SK-N-SH treated with all-trans-retinoic acid at 6 μM for 48 hours (cell line): ENCODE data around the gene ZBED4.

Experiments
- ATAC-seq: fragments of 200-7000 bp; cut with Tn5 transposase; 3 replicates; pipeline ENCODE4 v1.9.1; 2020; ENCODE audit warnings: mild to moderate bottlenecking, moderate library complexity
- ARNTL ChIP-seq: fragments of 450-650 bp; formaldehyde crosslinking; IDR thresholded peaks from 2 replicates; pipeline ENCODE4 v1.5.0; 2020; ENCODE audit warnings: low read depth, mild to moderate bottlenecking, moderate library complexity, borderline replicate concordance
- BACH2 ChIP-seq: fragments of 250-450 bp; sonication (Bioruptor Pico); IDR thresholded peaks from 2 replicates; pipeline ENCODE4 v1.9.0; 2021; ENCODE audit warnings: mild to moderate bottlenecking, borderline replicate concordance
- CREB5 ChIP-seq: fragments of 250-450 bp; sonication (Bioruptor Pico); IDR thresholded peaks from 2 replicates; pipeline ENCODE4 v1.5.1; 2020; ENCODE audit warnings: low read depth, mild to moderate bottlenecking, moderate library complexity
- CSRNP3 ChIP-seq: fragments of 250-450 bp; sonication (Bioruptor Pico); IDR thresholded peaks from 2 replicates; pipeline ENCODE4 v1.5.1; 2021; ENCODE audit warnings: mild to moderate bottlenecking, moderate library complexity
- ESRRG ChIP-seq: fragments of 250-450 bp; sonication (Bioruptor Pico); IDR thresholded peaks from 2 replicates; pipeline ENCODE4 v1.6.1; 2021; ENCODE audit warnings: mild to moderate bottlenecking
- GLIS3 ChIP-seq: fragments of 250-450 bp; sonication (Bioruptor Pico); IDR thresholded peaks from 2 replicates; pipeline ENCODE4 v1.5.0; 2020; ENCODE audit warnings: mild to moderate bottlenecking, moderate library complexity
- ISL1 ChIP-seq: fragments of 250-450 bp; sonication (Bioruptor Pico); IDR thresholded peaks from 2 replicates; pipeline ENCODE4 v2.1.2; 2022; ENCODE audit warnings: mild to moderate bottlenecking, moderate library complexity
- PATZ1 ChIP-seq: fragments of 250-450 bp; sonication (Bioruptor Pico); IDR thresholded peaks from 2 replicates; pipeline ENCODE4 v1.8.0; 2020; ENCODE audit warnings: mild to moderate bottlenecking, moderate library complexity, borderline replicate concordance
- PPARA ChIP-seq: fragments of 250-450 bp; sonication (Bioruptor Pico); IDR thresholded peaks from 2 replicates; pipeline ENCODE4 v1.5.0; 2020; ENCODE audit warnings: mild to moderate bottlenecking, borderline replicate concordance
- RARB ChIP-seq: fragments of 250-450 bp; sonication (Bioruptor Pico); IDR thresholded peaks from 2 replicates; pipeline ENCODE4 v1.8.0; 2021; ENCODE audit warnings: mild to moderate bottlenecking, moderate library complexity
- SNAI2 ChIP-seq: fragments of 250-450 bp; sonication (Bioruptor Pico); IDR thresholded peaks from 2 replicates; pipeline ENCODE4 v1.5.0; 2020; ENCODE audit warnings: mild to moderate bottlenecking, moderate library complexity
- TCF4 ChIP-seq: fragments of 250-450 bp; sonication (Bioruptor Pico); IDR thresholded peaks from 2 replicates; pipeline ENCODE4 v1.8.0; 2021; ENCODE audit warnings: mild to moderate bottlenecking, moderate library complexity, borderline replicate concordance
- TOX ChIP-seq: fragments of 250-450 bp; sonication (Bioruptor Pico); IDR thresholded peaks from 2 replicates; pipeline ENCODE4 v1.8.0; 2021; ENCODE audit warnings: mild to moderate bottlenecking, moderate library complexity, borderline replicate concordance
- TSHZ2 ChIP-seq: fragments of 250-450 bp; sonication (Bioruptor Pico); IDR thresholded peaks from 2 replicates; pipeline ENCODE4 v1.5.0; 2020; ENCODE audit warnings: mild to moderate bottlenecking, moderate library complexity
- ZC3H10 ChIP-seq: fragments of 250-450 bp; sonication (Bioruptor Pico); IDR thresholded peaks from 2 replicates; pipeline ENCODE4 v1.5.1; 2021; ENCODE audit warnings: mild to moderate bottlenecking, moderate library complexity
- ZFP3 ChIP-seq: fragments of 250-450 bp; sonication (Bioruptor Pico); IDR thresholded peaks from 2 replicates; pipeline ENCODE4 v1.5.0; 2020; ENCODE audit warnings: mild to moderate bottlenecking, moderate library complexity
- ZNF565 ChIP-seq: fragments of 450-650 bp; formaldehyde crosslinking; conservative IDR thresholded peaks from 2 replicates; pipeline ENCODE4 v1.5.0; 2020; ENCODE audit warnings: low read depth, mild to moderate bottlenecking, moderate library complexity
- ZNF70 ChIP-seq: fragments of 450-650 bp; formaldehyde crosslinking; IDR thresholded peaks from 2 replicates; pipeline ENCODE4 v1.5.0; 2020; ENCODE audit warnings: mild to moderate bottlenecking, moderate library complexity
- ZNF8 ChIP-seq: fragments of 450-650 bp; formaldehyde crosslinking; IDR thresholded peaks from 2 replicates; pipeline ENCODE4 v1.5.0; 2020; ENCODE audit warnings: mild to moderate bottlenecking, moderate library complexity
- TF ChIP-seq, protein P1 (sequence below): fragments of 250-450 bp; sonication (Bioruptor Pico); IDR thresholded peaks from 2 replicates; pipeline ENCODE4 v1.8.0; 2021; ENCODE audit warnings: low read depth, mild to moderate bottlenecking, moderate library complexity, borderline replicate concordance

Gene ZBED4

GRCh38 chr22:49866646-49867045 is 13.0 kb downstream of the ZBED4 start:
- TF ChIP-seq ZNF70 (CRISPR knock-in tag) (no peak), PPARA (CRISPR knock-in tag) (no peak), GLIS3 (no peak), BACH2 (CRISPR knock-in tag) (no peak), PATZ1 (CRISPR knock-in tag) (no peak), SNAI2 (CRISPR knock-in tag) (no peak), TCF4 (no peak), CSRNP3 (CRISPR knock-in tag) (no peak), ARNTL (no peak), TSHZ2 (no peak)
- ATAC-seq, result no peak

DNA sequence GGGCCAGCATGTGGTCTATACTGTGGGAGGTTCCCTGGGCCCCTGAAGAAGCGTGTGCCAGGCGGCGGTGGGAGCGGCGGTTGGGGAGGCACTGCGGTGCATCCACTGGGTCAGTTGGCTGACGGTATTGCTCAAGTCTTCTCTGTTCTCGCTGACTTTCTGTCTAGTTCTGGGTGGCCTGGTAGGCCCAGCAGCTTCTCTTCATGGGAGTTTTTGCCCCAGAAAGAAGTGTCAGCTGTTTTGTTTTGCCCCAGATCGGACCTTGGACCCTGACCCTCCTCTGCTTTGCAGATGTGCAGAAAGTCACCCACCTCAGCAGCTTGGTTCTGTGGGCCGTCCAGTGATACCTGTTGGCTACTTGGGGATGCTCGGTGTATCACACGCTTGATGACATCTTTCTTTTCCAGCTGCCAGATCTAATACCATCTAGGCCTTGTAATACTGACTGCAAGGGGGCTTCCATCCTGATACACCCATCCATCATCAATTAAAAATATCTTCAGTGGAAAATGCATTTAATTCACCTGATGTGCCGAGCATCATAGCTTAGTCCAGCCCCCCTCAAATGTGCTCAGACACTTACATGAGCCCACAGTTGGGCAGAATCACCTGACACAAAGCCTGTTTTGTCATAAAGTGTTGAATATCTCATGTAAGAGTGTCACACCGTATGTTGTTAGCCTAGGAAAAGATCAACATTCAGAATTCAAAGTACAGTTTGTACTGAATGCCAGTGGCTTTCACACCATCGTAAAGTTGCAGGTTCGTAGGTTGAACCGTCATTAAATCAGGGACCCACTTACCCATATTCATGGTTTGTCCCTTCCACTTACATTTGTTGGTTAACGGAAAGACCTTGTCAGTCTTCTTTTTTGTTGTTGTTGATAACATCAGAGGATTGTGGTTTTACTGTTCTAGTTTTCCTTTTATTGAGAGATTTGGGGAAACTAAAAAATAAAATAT is 13.9 kb downstream of the ZBED4 start:
- no peak for TF ChIP-seq ISL1 (CRISPR knock-in tag)
- TF ChIP-seq ESRRG (CRISPR knock-in tag), result no peak
- no peak for TF ChIP-seq CREB5 (CRISPR knock-in tag)
- TF ChIP-seq BACH2 (CRISPR knock-in tag), result no peak
- no peak for TF ChIP-seq TCF4
- TF ChIP-seq ZC3H10 (CRISPR knock-in tag), result no peak
- TF ChIP-seq TSHZ2, result no peak
- TF ChIP-seq ZNF8 (CRISPR knock-in tag), result no peak
- no peak for TF ChIP-seq ZNF70 (CRISPR knock-in tag)
- TF ChIP-seq ZFP3 (CRISPR knock-in tag), result no peak
- TF ChIP-seq CSRNP3 (CRISPR knock-in tag), result no peak
- TF ChIP-seq, protein P1, sequence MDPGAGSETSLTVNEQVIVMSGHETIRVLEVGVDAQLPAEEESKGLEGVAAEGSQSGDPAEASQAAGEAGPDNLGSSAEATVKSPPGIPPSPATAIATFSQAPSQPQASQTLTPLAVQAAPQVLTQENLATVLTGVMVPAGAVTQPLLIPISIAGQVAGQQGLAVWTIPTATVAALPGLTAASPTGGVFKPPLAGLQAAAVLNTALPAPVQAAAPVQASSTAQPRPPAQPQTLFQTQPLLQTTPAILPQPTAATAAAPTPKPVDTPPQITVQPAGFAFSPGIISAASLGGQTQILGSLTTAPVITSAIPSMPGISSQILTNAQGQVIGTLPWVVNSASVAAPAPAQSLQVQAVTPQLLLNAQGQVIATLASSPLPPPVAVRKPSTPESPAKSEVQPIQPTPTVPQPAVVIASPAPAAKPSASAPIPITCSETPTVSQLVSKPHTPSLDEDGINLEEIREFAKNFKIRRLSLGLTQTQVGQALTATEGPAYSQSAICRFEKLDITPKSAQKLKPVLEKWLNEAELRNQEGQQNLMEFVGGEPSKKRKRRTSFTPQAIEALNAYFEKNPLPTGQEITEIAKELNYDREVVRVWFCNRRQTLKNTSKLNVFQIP (CRISPR knock-in tag), result no peak
- TF ChIP-seq ARNTL, result no peak
- no peak for TF ChIP-seq PPARA (CRISPR knock-in tag)
- no peak for TF ChIP-seq PATZ1 (CRISPR knock-in tag)
- no peak for TF ChIP-seq TOX (CRISPR knock-in tag)
- TF ChIP-seq SNAI2 (CRISPR knock-in tag), result no peak
- TF ChIP-seq ZNF565 (CRISPR knock-in tag), result no peak
- no peak for TF ChIP-seq GLIS3
- TF ChIP-seq RARB (CRISPR knock-in tag), result no peak
- ATAC-seq, result no peak
